C4-2B (cell line): ENCODE measurements around the gene HFE.

ENCODE experiments used
- CTCF ChIP-seq: fragments of 450-650 bp; conservative IDR thresholded peaks from 2 replicates; pipeline ENCODE4 v1.5.1; 2017; ENCODE audit warnings: mild to moderate bottlenecking
- ZFX ChIP-seq: fragments of 450-650 bp; IDR thresholded peaks from 2 replicates; pipeline ENCODE4 v1.6.1; 2017

GRCh38 chr6:26071135-26071534 is 16.1 kb upstream of the HFE start:
- TF ChIP-seq CTCF (no peak), ZFX (no peak)
